Iris pigment epithelial cell (primary cell): ENCODE data around the gene NR1H3.

Experiments used
- DNase-seq: peaks from one replicate; pipeline ENCODE4 v3.0.0-alpha.2; 2011; ENCODE audit warnings: low read depth

The NR1H3 gene

GRCh38 chr11:47269829-47270305, 12.1 kb downstream of the NR1H3 start, which contains the start of gene MADD:
Gene MADD, plus strand, starts transcription at chr11:47270133.
- peak; percentile 85 for DNase-seq

GRCh38 chr11:47270331-47271271, 12.8 kb downstream of the NR1H3 start:
- DNase-seq: peak; percentile 65

- no peak for DNase-seq
These were observed 13.5 kb downstream of the NR1H3 start for GRCh38 chr11:47271328-47271727.

GRCh38 chr11:47271961-47272661, 14.3 kb downstream of the NR1H3 start:
- DNase-seq: no peak

GRCh38 chr11:47272706-47273105, 14.9 kb downstream of the NR1H3 start:
- DNase-seq: peak; percentile 31

- DNase-seq: no peak
These were observed 16.9 kb downstream of the NR1H3 start for GRCh38 chr11:47274495-47275235.

- no peak for DNase-seq
These were observed 19.1 kb downstream of the NR1H3 start for GRCh38 chr11:47276923-47277322.

GRCh38 chr11:47278058-47278457, 20.3 kb downstream of the NR1H3 start:
- DNase-seq: no peak

GRCh38 chr11:47278769-47279168, 21.0 kb downstream of the NR1H3 start:
- no peak for DNase-seq

- no peak for DNase-seq
These were observed 22.3 kb downstream of the NR1H3 start for GRCh38 chr11:47280099-47280498.

GRCh38 chr11:47280860-47281259, 23.1 kb downstream of the NR1H3 start:
- no peak for DNase-seq

- no peak for DNase-seq
These were observed 24.7 kb downstream of the NR1H3 start for GRCh38 chr11:47282462-47282861.

GRCh38 chr11:47284151-47284550, 26.4 kb downstream of the NR1H3 start:
- DNase-seq: no peak

- no peak for DNase-seq
These were observed 28.4 kb downstream of the NR1H3 start for GRCh38 chr11:47285969-47286770.

GRCh38 chr11:47288066-47288465, 30.3 kb downstream of the NR1H3 start:
- DNase-seq: no peak

- DNase-seq: peak; percentile 15
These were observed 32.1 kb downstream of the NR1H3 start for GRCh38 chr11:47289856-47290255.

GRCh38 chr11:47295385-47295784, 37.6 kb downstream of the NR1H3 start:
- no peak for DNase-seq

GRCh38 chr11:47296045-47296444, 38.2 kb downstream of the NR1H3 start:
- DNase-seq: no peak

- no peak for DNase-seq
These were observed 41.3 kb downstream of the NR1H3 start for GRCh38 chr11:47299078-47299477.

GRCh38 chr11:47302853-47303252, 45.1 kb downstream of the NR1H3 start:
- DNase-seq: no peak

GRCh38 chr11:47305734-47306483, 48.1 kb downstream of the NR1H3 start:
- no peak for DNase-seq
